Inferior parietal cortex (tissue), 1 donor: ENCODE measurements around the gene ACVRL1.
"Not testable (repeated sequence)": the region's sequence is repeated elsewhere in the genome, so short reads cannot be mapped to it uniquely, and the experiment has no call there.

Experiments
- DNase-seq: peaks from one replicate; pipeline ENCODE4 v3.0.0-alpha.2; 2016; ENCODE audit errors: extremely low spot score

The ACVRL1 gene

DNA sequence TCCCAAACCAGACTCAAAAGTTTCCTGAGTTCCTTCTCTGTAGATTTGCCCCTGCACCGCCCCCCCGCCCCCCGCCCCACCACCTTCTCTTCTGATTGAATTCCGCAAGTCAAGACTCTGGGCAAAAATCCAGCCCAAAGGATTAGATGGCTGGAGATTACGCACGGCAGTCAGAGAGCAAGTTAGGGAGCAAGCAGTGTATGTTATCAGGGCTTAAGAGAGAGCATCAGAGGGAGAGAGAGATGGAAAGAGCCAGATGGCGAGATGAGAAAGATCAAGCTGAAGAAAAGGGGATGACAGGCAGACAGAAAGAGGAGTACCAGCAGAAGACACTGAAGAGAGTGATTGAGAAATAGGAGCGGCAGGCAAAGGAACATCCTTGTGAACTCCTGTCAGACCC is 33.3 kb upstream of the ACVRL1 start:
- no peak for DNase-seq

GRCh38 chr12:51874486-51874885 is 32.8 kb upstream of the ACVRL1 start:
- DNase-seq = no peak

GRCh38 chr12:51879102-51879501 is 28.2 kb upstream of the ACVRL1 start:
- DNase-seq = no peak

GRCh38 chr12:51883295-51883694 is 24.0 kb upstream of the ACVRL1 start:
- no peak for DNase-seq

- no peak for DNase-seq
These were observed 23.2 kb upstream of the ACVRL1 start for GRCh38 chr12:51883998-51884675.

GRCh38 chr12:51884676-51885229 is 22.6 kb upstream of the ACVRL1 start:
- no peak for DNase-seq

DNA sequence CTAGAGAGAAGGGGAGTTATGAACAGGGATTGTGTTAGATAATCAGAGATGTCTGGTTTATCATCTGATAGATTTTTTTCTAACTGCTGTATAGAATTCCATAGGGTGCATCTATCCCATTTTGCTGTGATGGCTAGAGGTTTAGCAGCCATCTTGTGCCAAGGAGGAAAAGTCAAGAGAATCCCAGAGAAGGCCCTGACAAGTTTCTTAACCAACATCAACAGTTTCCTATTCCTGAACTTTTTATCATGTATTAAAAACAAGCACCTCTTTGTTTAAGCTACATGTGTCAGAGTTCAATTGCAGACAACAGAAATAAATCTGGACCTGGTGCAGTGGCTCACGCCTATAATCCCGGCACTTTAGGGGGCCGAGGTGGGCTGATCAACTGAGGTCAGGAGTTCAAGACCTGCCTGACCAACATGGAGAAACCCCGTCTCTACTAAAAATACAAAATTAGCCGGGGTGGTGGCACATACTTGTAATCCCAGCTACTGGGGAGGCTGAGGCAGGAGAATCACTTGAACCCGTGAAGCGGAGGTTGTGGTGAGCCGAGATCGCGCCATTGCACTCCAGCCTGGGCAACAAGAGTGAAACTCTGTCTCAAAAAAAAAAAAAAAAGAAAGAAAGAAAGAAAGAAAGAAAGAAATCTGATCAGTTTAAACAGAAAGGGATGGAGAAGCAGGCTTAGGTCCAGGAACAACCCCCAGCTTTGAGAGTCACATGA is 21.8 kb upstream of the ACVRL1 start:
- not testable (repeated sequence) for DNase-seq

GRCh38 chr12:51886021-51886710 is 21.1 kb upstream of the ACVRL1 start:
- DNase-seq = no peak

- no peak for DNase-seq
These were observed 19.6 kb upstream of the ACVRL1 start, which contains the start of gene ANKRD33 for GRCh38 chr12:51887476-51888315. TSS of gene ANKRD33 (plus strand) at chr12:51888103. CDS start at chr12:51888187, 84 bp downstream.

GRCh38 chr12:51888316-51889215 is 18.7 kb upstream of the ACVRL1 start:
- no peak for DNase-seq

- no peak for DNase-seq
These were observed 17.8 kb upstream of the ACVRL1 start for GRCh38 chr12:51889216-51890132.

GRCh38 chr12:51890133-51890464 is 17.2 kb upstream of the ACVRL1 start:
- DNase-seq = no peak

DNA sequence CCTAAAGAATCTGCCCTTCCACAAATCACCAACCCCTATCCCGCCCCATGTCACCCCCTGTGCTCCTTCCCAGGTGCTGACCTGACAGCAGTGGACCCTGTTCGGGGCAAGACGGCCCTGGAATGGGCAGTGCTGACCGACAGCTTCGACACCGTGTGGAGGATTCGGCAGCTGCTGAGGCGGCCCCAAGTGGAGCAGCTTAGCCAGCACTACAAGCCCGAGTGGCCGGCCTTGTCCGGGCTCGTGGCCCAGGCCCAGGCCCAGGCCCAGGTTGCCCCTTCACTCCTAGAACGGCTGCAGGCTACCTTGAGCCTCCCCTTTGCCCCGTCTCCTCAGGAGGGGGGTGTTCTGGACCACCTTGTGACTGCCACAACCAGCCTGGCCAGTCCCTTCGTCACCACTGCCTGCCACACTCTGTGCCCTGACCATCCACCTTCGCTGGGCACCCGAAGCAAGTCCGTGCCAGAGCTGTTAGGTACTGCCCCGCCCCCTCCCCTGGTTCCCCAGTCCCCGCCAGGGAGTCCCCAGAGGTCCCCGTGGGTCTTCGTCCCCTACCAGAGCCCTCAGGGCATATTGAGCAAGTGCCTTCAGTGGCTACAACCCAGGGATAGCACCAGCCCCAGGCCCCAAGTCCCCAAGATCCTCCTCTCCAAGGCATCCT is 16.7 kb upstream of the ACVRL1 start:
- no peak for DNase-seq

GRCh38 chr12:51891843-51892242 is 15.5 kb upstream of the ACVRL1 start:
- DNase-seq = no peak

- DNase-seq = no peak
These were observed 13.5 kb upstream of the ACVRL1 start for GRCh38 chr12:51893786-51894185.

GRCh38 chr12:51895378-51896135 is 11.7 kb upstream of the ACVRL1 start:
- DNase-seq = no peak

DNA sequence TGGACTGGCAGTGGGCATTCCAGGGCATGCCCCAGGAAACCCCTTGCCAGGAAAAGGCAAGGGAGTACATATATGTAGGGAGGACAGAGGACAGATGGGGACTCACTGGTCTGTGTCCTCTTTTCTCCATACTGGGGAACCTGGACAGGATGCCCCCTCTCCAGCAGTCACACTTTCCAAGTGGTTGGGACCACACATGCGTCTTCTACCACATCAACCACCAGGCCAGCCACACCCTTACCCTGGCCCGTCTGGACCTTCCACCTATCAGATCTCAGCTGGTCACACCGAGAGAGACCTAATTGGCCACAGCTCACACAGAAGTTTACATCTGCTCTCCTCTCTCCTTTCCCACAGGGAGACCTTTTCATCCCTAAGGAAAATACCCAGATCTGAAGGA is 11.1 kb upstream of the ACVRL1 start:
- DNase-seq = no peak

GRCh38 chr12:51897181-51897580 is 10.1 kb upstream of the ACVRL1 start:
- DNase-seq = no peak
